Ovary (tissue), 9 donors: ENCODE results near the gene LSAMP. TPM values are rescaled to one million over a fixed set of nuclear protein-coding genes. Genes with fewer than 3 reads are reported as not detected.

Experiments
- DNase-seq, 5 donors: peaks; one replicate each; pipeline ENCODE4 v3.0.0-alpha.2; 2019 to 2020
- H3K27ac ChIP-seq, 2 donors: fragments of 200-600 bp; one replicate each; pipeline versions ENCODE4 v1.5.1 to v1.8.0; 2019 to 2022
- H3K27me3 ChIP-seq: fragments of 200-600 bp; one replicate; pipeline ENCODE4 v1.8.0; 2022
- H3K36me3 ChIP-seq: fragments of 200-600 bp; sonication (generic); one replicate; pipeline ENCODE4 v1.5.1; 2019
- H3K4me1 ChIP-seq: one replicate; pipeline ENCODE4 v1.8.1; 2013; ENCODE audit warnings: mild to moderate bottlenecking, moderate library complexity; ENCODE audit not compliant: insufficient read depth
- H3K4me3 ChIP-seq: fragments of 200-600 bp; sonication (generic); one replicate; pipeline ENCODE4 v1.5.1; 2017
- H3K9me3 ChIP-seq, 2 donors: fragments of 200-600 bp in 1 of 2; sonication (generic) in 1 of 2; one replicate each; pipeline versions ENCODE4 v1.5.1 to v1.8.1; 2013 to 2019; ENCODE audit warnings: mild to moderate bottlenecking in 1 of 2, moderate library complexity in 1 of 2
- CTCF ChIP-seq, 3 donors: fragments of 450-650 bp in 2 of 3; fragments of 200-600 bp in 1 of 3; IDR thresholded peaks; one replicate each; pipeline versions ENCODE4 v1.5.1 to v1.8.0; 2016 to 2022; ENCODE audit warnings: antibody characterized with exemption in 3 of 3, mild to moderate bottlenecking in 1 of 3
- EP300 ChIP-seq: sonication (generic); formaldehyde crosslinking; IDR thresholded peaks from one replicate; pipeline ENCODE4 v1.6.1; 2017; ENCODE audit warnings: antibody characterized with exemption
- POLR2A ChIP-seq: fragments of 450-650 bp; IDR thresholded peaks from one replicate; pipeline ENCODE4 v1.6.1; 2017; ENCODE audit warnings: antibody characterized with exemption, mild to moderate bottlenecking, moderate library complexity
- WGBS, 3 donors: extraction: QIAGEN DNeasy Blood & Tissue Kit in 1 of 3; methylation state at CpG; one replicate each; pipeline versions ENCODE4 v1.1.5 to v1.1.7; 2013 to 2017; 5-methylcytosine and 5-hydroxymethylcytosine counted together
- intact Hi-C, 4 donors: fragments of 100-400 bp; cut with DNase I; formaldehyde crosslinking; loops; one replicate each; pipeline versions ENCODE4 v1.11.0 to v1.15.1; 2022 to 2023
- polyA plus RNA-seq, 2 donors: library from polyadenylated mRNA; stranded (reverse); fragments of 200-250 nt in 1 of 2; fragments of 350-450 nt in 1 of 2; fragmentation: Illumina TruSeq in 1 of 2; extraction: RNeasy Lipid Tissue Mini Kit (QIAGEN cat#74804) in 1 of 2; gene quantifications; one replicate each; pipeline ENCODE4 v1.2.3, GENCODE V29; 2013 to 2014
- total RNA-seq, 7 donors: library from RNA; depleted of rRNA in 2 of 7; stranded (reverse); fragments of >200 nt in 2 of 7; fragmentation: NEBNext Ultra II Directional in 3 of 7; extraction: Animal tissue kit (Norgen Biotek cat#: 25700) in 3 of 7; gene quantifications; one replicate each; pipeline versions ENCODE4 v1.1.0 to v1.2.4, GENCODE V29; 2016 to 2023
- donor health status: DM: no; HTN: no; CAD: no; lungs with moderate emphysema.
- donor health status: DM: no; HTN: no; CAD: no.
- donor health status: Bipolar disorder and iron deficiency.
- donor health status: DM: yes; HTN: yes; CAD: no.
- donor health status: DM: no; HTN: no; CAD: no.
- donor health status: DM: yes; HTN: yes; CAD: no.

LSAMP gene
- total and polyA plus RNA-seq, 9 donors = 1.1 to 13.0 (median 5.4) TPM

GRCh38 chr3:116270056-116270455, 175.2 kb downstream of the LSAMP start:
- Histone ChIP-seq H3K4me3 (no peak overlapping the region), H3K4me1 (no peaks in the 10 kb centered on the region), H3K9me3 (no peaks in the 10 kb centered on the region), H3K27me3 (no peaks in the 10 kb centered on the region), H3K27ac (no peak overlapping the region), H3K36me3 (no peaks in the 10 kb centered on the region)
- DNase-seq = no peak
- TF ChIP-seq CTCF (IDR thresholded peaks at IDR 0.05) (no peak), POLR2A (no peak), EP300 (no peak)
- intact Hi-C loops = no loop called here
- 77 to 89% (median 80%) methylated on average over 2 of the region's 2 CpGs for WGBS, 3 donors

GRCh38 chr3:116267116-116267515, 178.2 kb downstream of the LSAMP start:
- no peaks in the 10 kb centered on the region for H3K27me3 ChIP-seq

GRCh38 chr3:116265976-116266584, 179.2 kb downstream of the LSAMP start:
- H3K4me3 ChIP-seq = no peak overlapping the region
- no peaks in the 10 kb centered on the region for H3K4me1 ChIP-seq
- DNase-seq = no peak
- intact Hi-C loops = no loop called here
- no peak for TF ChIP-seq EP300
- TF ChIP-seq CTCF (IDR thresholded peaks at IDR 0.05) = no peak
- TF ChIP-seq POLR2A = no peak
- H3K9me3 ChIP-seq = no peaks in the 10 kb centered on the region
- H3K27ac ChIP-seq = no peak overlapping the region
- H3K36me3 ChIP-seq = no peaks in the 10 kb centered on the region
- no peaks in the 10 kb centered on the region for H3K27me3 ChIP-seq
- WGBS, 3 donors = 85 to 95% (median 89%) methylated on average over 1 of the region's 1 CpG

More at GRCh38 chr3:116267116-116267515, 178.2 kb downstream of the LSAMP start:
- H3K27ac ChIP-seq = no peak overlapping the region
- no peaks in the 10 kb centered on the region for H3K4me1 ChIP-seq
- no peak for DNase-seq
- H3K9me3 ChIP-seq = no peaks in the 10 kb centered on the region
- no peaks in the 10 kb centered on the region for H3K36me3 ChIP-seq
- WGBS, 3 donors = 94 to 100% (median 97%) methylated on average over 1 of the region's 1 CpG
- TF ChIP-seq EP300 = no peak
- no peak for TF ChIP-seq POLR2A
- H3K4me3 ChIP-seq = no peak overlapping the region
- intact Hi-C loops = no loop called here

DNA sequence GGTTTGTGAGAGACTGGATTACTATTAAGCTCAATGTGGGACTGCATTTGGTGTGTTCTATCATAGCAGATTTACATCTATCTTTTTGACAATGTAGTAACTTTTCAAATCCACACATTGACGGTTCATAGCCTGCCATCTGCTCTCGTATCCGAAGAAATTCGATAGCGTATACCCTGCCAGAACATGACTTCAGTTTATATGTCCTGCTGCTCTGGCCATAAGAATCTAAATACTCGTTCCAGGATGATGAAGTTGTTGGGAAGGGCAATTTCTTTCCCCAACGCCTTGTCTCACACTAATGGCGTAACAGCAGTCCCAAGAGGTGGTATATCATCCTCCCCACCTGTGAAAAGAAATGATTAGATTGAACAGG, 180.0 kb downstream of the LSAMP start:
- no peak for DNase-seq
- TF ChIP-seq CTCF (IDR thresholded peaks at IDR 0.05) (no peak), EP300 (no peak), POLR2A (no peak)
- Histone ChIP-seq H3K27me3 (no peaks in the 10 kb centered on the region), H3K36me3 (no peaks in the 10 kb centered on the region), H3K4me1 (no peaks in the 10 kb centered on the region), H3K4me3 (no peak overlapping the region), H3K27ac (no peak overlapping the region), H3K9me3 (no peaks in the 10 kb centered on the region)
- intact Hi-C loops = no loop called here
- 89 to 94% (median 90%) methylated on average over 8 of the region's 8 CpGs for WGBS, 3 donors

DNA sequence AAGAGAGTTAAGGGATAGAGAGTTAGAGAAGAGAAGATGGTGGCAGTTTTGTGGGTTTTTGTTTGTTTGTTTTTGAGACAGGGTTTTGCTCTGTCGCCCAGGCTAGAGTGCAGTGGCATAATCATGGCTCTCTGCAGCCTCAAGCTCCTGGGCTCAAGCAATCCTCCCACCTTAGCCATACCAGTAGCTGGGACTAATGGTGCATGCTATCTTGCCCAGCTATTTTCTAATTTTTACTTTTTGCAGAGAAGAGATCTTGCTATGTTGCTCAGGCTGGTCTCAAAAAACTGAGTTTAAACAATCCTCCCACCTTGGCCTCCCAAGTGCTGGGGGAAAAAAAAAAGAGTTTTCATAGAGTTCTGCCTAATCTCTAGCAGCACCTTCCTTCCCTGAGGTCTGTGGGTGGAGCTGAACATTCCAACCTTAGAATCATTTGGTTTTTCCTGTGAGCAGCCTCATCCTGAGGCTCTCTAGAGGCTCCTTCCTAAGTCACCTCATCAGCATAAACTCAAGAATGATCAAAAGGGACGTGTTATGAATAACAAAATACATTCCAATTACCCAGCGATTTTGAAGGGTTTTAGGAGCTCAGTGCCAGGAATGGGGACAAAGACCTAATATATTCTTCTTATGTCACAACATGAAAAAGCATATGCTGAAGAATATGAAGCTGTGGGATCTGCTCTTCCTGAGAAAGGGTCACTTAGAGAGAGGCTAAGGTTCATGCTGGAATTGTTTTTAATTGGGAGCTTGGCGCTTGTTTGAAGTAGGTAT, 180.6 kb downstream of the LSAMP start:
- H3K36me3 ChIP-seq = no peaks in the 10 kb centered on the region
- no peaks in the 10 kb centered on the region for H3K4me1 ChIP-seq
- DNase-seq = no peak
- H3K9me3 ChIP-seq = no peaks in the 10 kb centered on the region
- no peak overlapping the region for H3K27ac ChIP-seq
- H3K4me3 ChIP-seq = no peak overlapping the region
- TF ChIP-seq EP300 (no peak), POLR2A (no peak), CTCF (IDR thresholded peaks at IDR 0.05) (no peak)
- 75 to 80% (median 79%) methylated on average over 4 of the region's 4 CpGs for WGBS, 3 donors
- H3K27me3 ChIP-seq = no peaks in the 10 kb centered on the region
- intact Hi-C loops = no loop called here
